ENCODE results near the gene SLC26A9.

GRCh38 chr1:205936846-205937586 lies 6.2 kb downstream of the SLC26A9 start:
- no peak for TF ChIP-seq RBM22 (IDR thresholded peaks at IDR 0.05; ENCODE audit: low read depth, low read length, poor library complexity, severe bottlenecking)
- no peak for TF ChIP-seq SETDB1 (IDR thresholded peaks at IDR 0.05; ENCODE audit: low read length)
- no peak for TF ChIP-seq SIN3A (IDR thresholded peaks at IDR 0.05; ENCODE audit: borderline replicate concordance in 2 of 2, control insufficient read depth in 1 of 2, low read depth in 2 of 2, low read length in 2 of 2)
- no peak for TF ChIP-seq BRCA1 (IDR thresholded peaks at IDR 0.05)
- TF ChIP-seq BRCA1 (CRISPR knock-in tag; IDR thresholded peaks at IDR 0.05) = no peak
